Inferior parietal cortex (tissue), 1 donor: Measurements from ENCODE around the gene MSMO1.

Experiments
- DNase-seq: peaks from one replicate; pipeline ENCODE4 v3.0.0-alpha.2; 2016; ENCODE audit errors: extremely low spot score

Gene MSMO1

GRCh38 chr4:165360041-165360695 is 32.7 kb downstream of the MSMO1 start:
- DNase-seq = no peak

DNA sequence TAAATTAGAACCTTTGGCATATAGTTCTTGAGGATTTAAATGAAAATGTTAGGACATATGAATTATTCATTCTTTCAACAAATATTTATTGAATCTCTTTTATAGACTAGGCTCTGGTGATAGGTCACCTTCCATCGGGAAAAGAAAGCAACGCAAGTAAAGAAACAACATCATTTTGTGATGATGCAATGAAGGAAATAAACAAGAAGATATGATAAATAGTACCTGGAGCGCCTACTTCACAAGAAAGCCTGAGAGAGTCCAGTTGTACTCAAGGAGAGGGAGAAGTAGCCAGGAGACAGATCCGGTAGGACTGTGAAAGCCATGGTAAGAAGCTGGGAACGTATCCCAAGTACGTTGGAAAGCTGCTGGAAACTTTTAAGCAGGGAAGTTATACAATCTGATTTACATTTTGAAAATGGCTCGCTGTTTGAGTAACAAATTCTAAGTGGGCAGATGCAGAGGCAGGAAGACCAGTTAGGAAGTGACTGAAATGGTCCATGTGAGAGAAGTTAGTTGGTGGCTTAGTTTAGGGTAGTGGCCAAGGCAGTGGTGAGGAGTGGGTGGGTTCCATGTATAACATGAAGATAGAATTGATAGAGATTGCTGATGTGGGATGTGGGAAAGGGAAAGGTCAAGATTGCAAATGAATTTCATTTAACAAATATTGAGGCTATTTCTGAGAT is 33.7 kb downstream of the MSMO1 start:
- no peak for DNase-seq

GRCh38 chr4:165361810-165362209 is 34.3 kb downstream of the MSMO1 start:
- no peak for DNase-seq

GRCh38 chr4:165364452-165365080 is 37.1 kb downstream of the MSMO1 start:
- no peak for DNase-seq

DNA sequence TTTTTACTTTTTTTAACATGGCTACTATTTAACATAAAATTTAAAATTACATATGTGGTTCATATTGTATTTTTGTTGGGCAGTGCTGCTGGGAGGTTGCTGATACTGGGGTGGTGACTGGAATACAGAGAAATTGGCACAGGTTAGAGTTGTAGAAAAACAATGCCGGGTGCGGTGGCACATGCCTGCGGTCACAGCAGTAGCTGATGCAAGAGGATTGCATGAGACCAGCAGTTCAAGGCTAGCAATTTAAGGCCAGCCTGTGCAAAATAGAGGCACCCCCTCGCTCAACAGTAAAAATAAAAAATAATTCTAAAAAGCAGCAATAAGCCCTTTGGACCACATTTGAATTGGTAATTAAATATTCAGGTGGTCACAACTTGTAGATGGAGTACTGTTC is 39.6 kb downstream of the MSMO1 start:
- no peak for DNase-seq

DNA sequence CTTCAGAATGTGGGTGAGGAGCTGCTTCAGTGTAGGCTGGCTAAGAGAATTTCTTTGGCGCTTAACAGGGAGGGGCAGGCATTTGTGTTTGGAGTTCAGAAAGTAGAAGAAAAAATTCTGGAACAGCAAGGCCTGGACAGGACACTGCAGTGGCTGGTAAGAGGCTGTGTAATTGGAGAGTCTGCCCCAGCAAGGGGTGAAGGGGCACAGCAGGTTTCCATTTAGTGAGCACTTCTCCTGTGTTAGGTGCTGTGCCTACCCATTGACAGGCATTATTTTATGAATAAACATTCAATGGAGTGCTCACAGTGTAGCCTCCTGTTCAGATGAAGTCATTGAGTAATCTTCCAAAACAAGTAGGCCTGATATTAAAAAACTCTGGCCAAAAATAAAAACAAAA is 40.6 kb downstream of the MSMO1 start:
- no peak for DNase-seq

DNA sequence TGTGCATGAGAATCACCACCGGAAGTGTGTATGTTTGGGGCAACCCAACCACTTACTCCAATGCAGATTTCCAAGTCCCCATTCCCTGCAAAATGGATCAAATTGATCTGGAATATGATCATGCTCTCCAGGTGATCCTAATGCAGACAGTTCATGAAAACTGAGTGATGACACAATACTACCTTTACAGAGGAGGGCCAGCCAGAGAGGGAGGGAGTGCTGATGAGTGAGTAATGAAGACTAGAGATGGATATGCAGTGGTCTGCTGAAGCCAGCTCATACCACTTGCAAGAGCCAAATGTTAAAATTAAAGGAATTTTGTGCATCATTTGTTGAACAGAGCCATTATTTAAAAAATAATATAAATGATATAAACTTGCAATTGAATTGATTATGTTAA is 41.1 kb downstream of the MSMO1 start:
- no peak for DNase-seq

GRCh38 chr4:165369522-165369921 is 42.1 kb downstream of the MSMO1 start:
- DNase-seq = no peak

DNA sequence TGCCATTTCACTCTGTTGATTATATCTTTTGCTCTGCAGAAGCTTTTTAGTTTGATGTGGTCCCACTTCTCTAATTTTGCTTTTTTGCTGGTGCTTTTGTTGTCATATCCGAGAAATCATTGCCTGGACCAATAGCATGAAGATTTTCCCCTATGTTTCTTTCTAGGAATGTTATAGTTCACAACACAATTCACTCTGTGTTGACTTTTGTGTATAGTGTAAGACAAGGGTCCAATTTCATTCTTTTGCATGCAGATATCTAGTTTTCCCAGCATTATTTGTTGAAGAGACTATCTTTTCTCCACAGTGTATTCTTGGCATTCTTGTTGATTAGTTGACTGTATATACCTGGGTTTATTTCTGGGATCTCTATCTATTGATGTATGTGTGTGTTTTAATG is 43.1 kb downstream of the MSMO1 start:
- no peak for DNase-seq

- no peak for DNase-seq
Measured at GRCh38 chr4:165375465-165375864, 48.0 kb downstream of the MSMO1 start.

- DNase-seq = no peak
Measured at GRCh38 chr4:165378398-165378744, 50.9 kb downstream of the MSMO1 start.

GRCh38 chr4:165378745-165379677 is 51.5 kb downstream of the MSMO1 start, which contains the start of gene CPE:
Gene CPE (plus strand): TSS chr4:165379008. CDS start chr4:165379222, 214 bp downstream.
- peak; percentile 77 for DNase-seq

DNA sequence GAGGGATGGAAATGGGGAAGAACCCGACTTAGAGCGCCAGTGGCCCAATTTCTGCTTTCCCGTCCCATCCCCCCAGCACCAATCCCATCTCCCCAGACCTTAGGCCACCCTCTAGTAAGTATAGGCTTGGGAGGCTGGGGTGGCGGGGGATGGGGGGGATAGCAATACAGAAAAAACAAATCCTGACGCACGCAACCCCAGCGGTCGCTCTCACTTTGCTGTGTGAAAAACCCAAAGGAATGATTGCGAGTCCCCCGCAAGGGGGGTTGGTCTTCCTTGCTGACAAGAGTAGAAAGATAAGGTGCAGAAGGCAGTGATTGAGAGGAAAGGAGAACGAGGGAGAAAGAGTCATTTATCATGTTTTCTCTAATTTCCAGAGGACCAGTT is 52.2 kb downstream of the MSMO1 start:
- DNase-seq = no peak

DNA sequence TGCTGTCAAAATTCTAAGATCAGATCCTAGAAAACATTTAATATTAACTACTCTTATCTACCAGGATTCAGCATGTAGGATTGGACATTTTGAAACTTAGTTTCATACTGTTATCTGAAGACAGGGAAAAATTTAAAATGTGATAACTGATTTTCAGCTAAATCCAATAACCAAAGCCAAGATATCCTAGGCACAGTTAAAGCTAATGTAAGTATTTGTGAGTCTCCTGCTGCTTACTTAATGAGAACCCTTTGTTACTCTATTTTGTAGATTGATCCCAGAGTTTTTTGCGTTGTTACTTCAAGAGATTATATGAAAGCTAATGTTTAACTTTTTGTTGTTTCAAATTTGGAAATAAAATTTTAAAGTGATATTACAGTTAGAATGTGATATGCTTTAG is 53.3 kb downstream of the MSMO1 start:
- DNase-seq = no peak

DNA sequence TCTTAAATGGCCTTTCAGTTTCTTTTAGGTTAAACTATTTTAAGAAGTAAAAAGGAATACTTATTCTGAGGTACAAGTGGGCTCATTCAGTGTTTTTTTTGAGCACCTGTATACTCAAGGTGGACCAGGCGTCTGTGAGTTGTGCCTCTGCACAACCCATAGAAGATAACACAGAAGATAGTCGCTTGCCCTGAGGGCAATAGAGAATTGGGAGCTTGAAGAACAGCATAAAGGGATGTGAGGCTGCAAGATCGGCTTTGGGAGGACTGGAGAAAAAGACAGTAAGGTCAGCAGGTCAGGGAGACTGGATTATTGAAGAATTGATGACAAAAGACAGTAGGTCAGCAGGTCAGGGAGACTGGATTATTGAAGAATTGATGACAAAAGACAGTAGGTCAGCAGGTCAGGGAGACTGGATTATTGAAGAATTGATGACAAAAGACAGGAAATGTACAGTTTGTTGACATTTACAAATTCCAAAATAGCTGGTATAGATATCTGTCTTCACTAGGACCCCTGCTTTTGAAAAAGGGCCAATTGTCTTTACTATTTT is 54.4 kb downstream of the MSMO1 start:
- no peak for DNase-seq

GRCh38 chr4:165382640-165383039 is 55.2 kb downstream of the MSMO1 start:
- DNase-seq = no peak

- DNase-seq = no peak
Measured at GRCh38 chr4:165383591-165384073, 56.2 kb downstream of the MSMO1 start.

DNA sequence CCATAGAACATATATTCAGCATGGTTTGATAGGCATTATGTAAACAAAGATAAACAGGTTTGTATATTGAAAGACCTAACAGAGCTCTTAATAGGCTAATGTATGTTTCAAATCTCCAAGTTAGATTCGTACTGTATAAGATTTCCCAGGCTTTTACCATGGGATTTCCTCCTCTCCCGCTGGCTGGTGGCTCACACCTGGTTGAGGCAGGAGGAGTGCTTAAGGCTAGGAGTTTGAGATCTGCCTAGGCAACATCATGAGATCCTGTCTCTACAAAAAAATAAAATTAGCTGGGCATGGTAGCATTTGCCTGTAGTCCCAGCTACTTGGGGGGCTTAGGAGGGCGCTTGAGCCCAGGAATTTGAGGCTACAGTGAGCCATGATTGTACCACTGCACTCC is 56.7 kb downstream of the MSMO1 start:
- no peak for DNase-seq

GRCh38 chr4:165384598-165384997 is 57.1 kb downstream of the MSMO1 start:
- no peak for DNase-seq

DNA sequence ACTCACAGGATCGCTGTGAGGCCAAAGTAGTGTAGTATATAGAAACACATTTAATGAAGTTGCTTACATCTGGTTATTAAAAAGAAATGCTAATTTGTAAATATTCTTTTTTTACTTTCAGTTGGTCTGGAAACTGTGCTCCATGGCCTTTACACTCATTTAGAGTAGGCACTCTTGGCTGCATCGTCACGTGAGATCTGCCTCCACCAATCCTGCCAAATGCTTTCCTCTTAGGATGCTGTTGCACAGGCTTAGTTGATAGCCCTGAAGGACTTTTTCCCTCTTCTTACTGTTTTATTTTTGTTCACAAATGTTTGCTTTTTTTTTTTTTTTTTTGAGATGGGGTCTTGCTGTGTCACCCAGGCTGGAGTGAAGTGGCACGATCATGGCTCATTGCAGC is 57.7 kb downstream of the MSMO1 start:
- no peak for DNase-seq

DNA sequence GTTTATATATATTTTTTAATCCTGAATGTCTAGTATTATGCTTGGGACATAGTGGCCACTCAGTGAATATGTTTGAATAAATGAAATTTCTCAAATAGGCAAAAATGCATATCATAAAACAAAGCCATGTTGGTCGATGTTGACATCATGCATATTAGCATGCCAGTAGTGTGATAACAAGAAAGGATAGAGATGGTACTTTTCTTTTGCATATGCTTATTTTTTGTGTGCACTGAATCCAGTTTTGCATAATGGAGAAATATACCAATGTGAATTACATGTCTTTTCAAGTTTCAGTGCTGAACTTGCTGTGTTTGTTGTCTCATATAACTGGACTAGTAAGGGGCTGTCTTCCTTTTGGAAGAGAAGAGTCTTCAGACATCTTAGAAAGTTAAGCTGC is 58.9 kb downstream of the MSMO1 start:
- no peak for DNase-seq

GRCh38 chr4:165388756-165389155 is 61.3 kb downstream of the MSMO1 start:
- no peak for DNase-seq
